ENCODE measurements around the gene TEPSIN. TPM values are rescaled to one million over a fixed set of nuclear protein-coding genes. Genes with fewer than 3 reads are reported as not detected.

Gene TEPSIN
- total RNA-seq, 1 donor from 2014 or later = 5.2 TPM

DNA sequence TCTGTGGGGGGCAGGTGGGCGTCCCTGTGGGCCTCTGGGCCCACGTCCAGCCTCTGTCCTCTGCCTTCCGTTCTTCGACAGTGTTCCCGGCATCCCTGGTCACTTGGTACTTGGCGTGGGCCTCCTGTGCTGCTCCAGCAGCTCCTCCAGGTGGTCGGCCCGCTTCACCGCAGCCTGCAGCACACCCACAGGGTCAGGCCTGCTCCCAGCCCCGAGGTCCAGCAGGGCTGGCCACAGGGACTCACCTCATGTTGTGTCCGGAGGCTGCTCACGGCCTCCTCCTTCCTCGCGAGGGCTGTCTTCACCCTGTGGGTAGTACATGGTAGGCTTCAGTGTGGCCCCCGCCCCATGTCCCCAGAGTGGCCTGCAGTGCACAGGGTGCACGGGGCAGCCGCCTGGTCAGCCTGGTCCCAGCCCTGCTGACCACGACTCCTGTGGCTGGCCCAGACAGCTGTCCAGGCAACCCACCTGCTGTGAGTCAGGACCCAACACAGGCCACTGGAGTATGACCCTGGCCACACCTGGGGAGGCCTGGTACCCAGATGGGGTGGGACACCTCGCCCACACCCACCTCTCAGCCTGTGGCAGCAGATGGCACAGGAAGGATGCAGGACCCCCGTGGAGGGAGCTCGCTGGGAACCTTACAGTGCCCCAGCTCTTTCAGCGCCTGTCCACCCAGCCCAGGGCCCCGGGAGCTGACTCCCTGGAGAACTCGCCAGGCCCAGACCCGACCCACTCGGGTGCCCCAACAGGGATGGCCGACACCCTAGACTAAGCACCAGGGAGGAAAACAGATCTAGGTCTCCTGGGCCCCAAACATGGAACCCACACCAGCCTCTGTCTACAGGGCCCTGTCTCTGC, 49.0 kb downstream of the TEPSIN start:
- Histone ChIP-seq H3K9me3 (ENCODE audit: control insufficient read depth in 3 of 3, low read length in 3 of 3) (no peaks in the 10 kb centered on the region), H3K4me3 (ENCODE audit: low read length in 3 of 3) (no peak overlapping the region), H3K27me3 (ENCODE audit: control insufficient read depth in 3 of 3, insufficient read depth in 3 of 3, low read length in 3 of 3) (no peaks in the 10 kb centered on the region), H3K4me1 (ENCODE audit: control insufficient read depth in 3 of 3, insufficient read depth in 3 of 3, low read length in 3 of 3) (no peaks in the 10 kb centered on the region), H3K27ac (ENCODE audit: low read depth, low read length) (no peak overlapping the region), H3K36me3 (ENCODE audit: control insufficient read depth in 3 of 3, insufficient read depth in 3 of 3, low read length in 3 of 3) (peaks cover 0 to 4% (median 2%) of the 10 kb centered on the region in 3 donors), H3K9ac (ENCODE audit: low read depth in 1 of 3, low read length in 3 of 3) (no peak overlapping the region)

- Histone ChIP-seq H3K4me3 (ENCODE audit: low read length in 3 of 3) (no peak overlapping the region), H3K4me1 (ENCODE audit: control insufficient read depth in 3 of 3, insufficient read depth in 3 of 3, low read length in 3 of 3) (no peaks in the 10 kb centered on the region), H3K9ac (ENCODE audit: low read depth in 1 of 3, low read length in 3 of 3) (no peak overlapping the region)
Measured at GRCh38 chr17:81189016-81189415, 49.8 kb downstream of the TEPSIN start.

DNA sequence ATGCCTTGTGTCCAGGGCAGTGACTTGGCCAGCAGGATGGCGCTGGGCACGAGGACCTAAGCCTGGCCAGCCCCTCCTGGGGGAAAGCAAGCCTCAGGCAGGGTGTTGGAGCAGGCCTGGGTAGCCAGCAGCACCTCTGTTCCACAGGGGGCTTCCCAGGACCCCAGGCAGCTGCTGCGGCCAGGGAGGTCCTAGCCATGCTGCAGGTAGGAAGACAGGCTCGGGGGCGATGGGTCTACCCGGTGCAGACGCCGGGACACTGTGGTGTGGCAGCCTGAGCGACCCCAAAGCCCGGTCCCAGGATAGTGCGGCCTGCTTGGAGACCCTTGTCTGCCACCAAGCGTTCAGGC, 50.4 kb downstream of the TEPSIN start:
- Histone ChIP-seq H3K4me3 (ENCODE audit: low read length in 3 of 3) (no peak overlapping the region), H3K27ac (ENCODE audit: low read depth, low read length) (no peak overlapping the region), H3K9me3 (ENCODE audit: control insufficient read depth in 3 of 3, low read length in 3 of 3) (no peaks in the 10 kb centered on the region), H3K4me1 (ENCODE audit: control insufficient read depth in 3 of 3, insufficient read depth in 3 of 3, low read length in 3 of 3) (no peaks in the 10 kb centered on the region), H3K36me3 (ENCODE audit: control insufficient read depth in 3 of 3, insufficient read depth in 3 of 3, low read length in 3 of 3) (peaks cover 0 to 4% (median 2%) of the 10 kb centered on the region in 3 donors), H3K27me3 (ENCODE audit: control insufficient read depth in 3 of 3, insufficient read depth in 3 of 3, low read length in 3 of 3) (peaks cover 6 to 8% (median 8%) of the 10 kb centered on the region in 3 donors), H3K9ac (ENCODE audit: low read depth in 1 of 3, low read length in 3 of 3) (no peak overlapping the region)

More at GRCh38 chr17:81189016-81189415, 49.8 kb downstream of the TEPSIN start:
- Histone ChIP-seq H3K27ac (ENCODE audit: low read depth, low read length) (no peak overlapping the region), H3K27me3 (ENCODE audit: control insufficient read depth in 3 of 3, insufficient read depth in 3 of 3, low read length in 3 of 3) (peaks cover 2 to 4% (median 3%) of the 10 kb centered on the region in 3 donors), H3K9me3 (ENCODE audit: control insufficient read depth in 3 of 3, low read length in 3 of 3) (no peaks in the 10 kb centered on the region), H3K36me3 (ENCODE audit: control insufficient read depth in 3 of 3, insufficient read depth in 3 of 3, low read length in 3 of 3) (peaks cover 0 to 4% (median 2%) of the 10 kb centered on the region in 3 donors)

GRCh38 chr17:81187586-81188490, 51.0 kb downstream of the TEPSIN start:
- Histone ChIP-seq H3K4me3 (ENCODE audit: low read length in 3 of 3) (no peak overlapping the region), H3K27ac (ENCODE audit: low read depth, low read length) (no peak overlapping the region), H3K4me1 (ENCODE audit: control insufficient read depth in 3 of 3, insufficient read depth in 3 of 3, low read length in 3 of 3) (no peaks in the 10 kb centered on the region), H3K27me3 (ENCODE audit: control insufficient read depth in 3 of 3, insufficient read depth in 3 of 3, low read length in 3 of 3) (peaks cover 8 to 13% (median 10%) of the 10 kb centered on the region in 3 donors), H3K9me3 (ENCODE audit: control insufficient read depth in 3 of 3, low read length in 3 of 3) (no peaks in the 10 kb centered on the region), H3K9ac (ENCODE audit: low read depth in 1 of 3, low read length in 3 of 3) (no peak overlapping the region), H3K36me3 (ENCODE audit: control insufficient read depth in 3 of 3, insufficient read depth in 3 of 3, low read length in 3 of 3) (peaks cover 0 to 4% (median 2%) of the 10 kb centered on the region in 3 donors)

GRCh38 chr17:81187120-81187519, 51.7 kb downstream of the TEPSIN start:
- Histone ChIP-seq H3K9me3 (ENCODE audit: control insufficient read depth in 3 of 3, low read length in 3 of 3) (no peaks in the 10 kb centered on the region), H3K27ac (ENCODE audit: low read depth, low read length) (no peak overlapping the region), H3K4me3 (ENCODE audit: low read length in 3 of 3) (no peak overlapping the region), H3K27me3 (ENCODE audit: control insufficient read depth in 3 of 3, insufficient read depth in 3 of 3, low read length in 3 of 3) (peaks cover 8 to 19% (median 13%) of the 10 kb centered on the region in 3 donors), H3K4me1 (ENCODE audit: control insufficient read depth in 3 of 3, insufficient read depth in 3 of 3, low read length in 3 of 3) (no peaks in the 10 kb centered on the region), H3K36me3 (ENCODE audit: control insufficient read depth in 3 of 3, insufficient read depth in 3 of 3, low read length in 3 of 3) (peaks cover 0 to 4% (median 2%) of the 10 kb centered on the region in 3 donors), H3K9ac (ENCODE audit: low read depth in 1 of 3, low read length in 3 of 3) (no peak overlapping the region)

DNA sequence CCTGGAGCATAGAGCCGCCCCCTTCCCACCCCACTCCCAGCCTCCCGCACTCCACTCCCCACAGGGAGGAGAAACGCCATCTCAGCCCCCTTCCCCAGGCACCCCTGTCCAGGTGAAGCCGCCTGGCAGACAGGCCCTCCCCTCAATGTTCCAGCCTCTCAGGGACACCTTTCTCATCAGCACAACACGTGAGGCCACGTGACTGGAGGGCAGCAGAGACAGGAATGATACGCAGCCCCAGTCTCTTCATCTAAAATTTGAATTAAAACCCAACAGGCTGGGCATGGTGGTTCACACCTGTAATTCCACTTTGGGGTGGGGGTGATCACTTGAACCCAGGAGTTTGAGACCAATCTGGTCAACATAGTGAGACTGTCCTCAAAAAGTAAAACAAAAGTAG, 52.7 kb downstream of the TEPSIN start:
- Histone ChIP-seq H3K27me3 (ENCODE audit: control insufficient read depth in 3 of 3, insufficient read depth in 3 of 3, low read length in 3 of 3) (peaks cover 8 to 25% (median 13%) of the 10 kb centered on the region in 3 donors), H3K27ac (ENCODE audit: low read depth, low read length) (no peak overlapping the region), H3K4me1 (ENCODE audit: control insufficient read depth in 3 of 3, insufficient read depth in 3 of 3, low read length in 3 of 3) (no peaks in the 10 kb centered on the region), H3K9ac (ENCODE audit: low read depth in 1 of 3, low read length in 3 of 3) (no peak overlapping the region), H3K36me3 (ENCODE audit: control insufficient read depth in 3 of 3, insufficient read depth in 3 of 3, low read length in 3 of 3) (peaks cover 0 to 4% (median 0%) of the 10 kb centered on the region in 3 donors), H3K4me3 (ENCODE audit: low read length in 3 of 3) (no peak overlapping the region), H3K9me3 (ENCODE audit: control insufficient read depth in 3 of 3, low read length in 3 of 3) (no peaks in the 10 kb centered on the region)

DNA sequence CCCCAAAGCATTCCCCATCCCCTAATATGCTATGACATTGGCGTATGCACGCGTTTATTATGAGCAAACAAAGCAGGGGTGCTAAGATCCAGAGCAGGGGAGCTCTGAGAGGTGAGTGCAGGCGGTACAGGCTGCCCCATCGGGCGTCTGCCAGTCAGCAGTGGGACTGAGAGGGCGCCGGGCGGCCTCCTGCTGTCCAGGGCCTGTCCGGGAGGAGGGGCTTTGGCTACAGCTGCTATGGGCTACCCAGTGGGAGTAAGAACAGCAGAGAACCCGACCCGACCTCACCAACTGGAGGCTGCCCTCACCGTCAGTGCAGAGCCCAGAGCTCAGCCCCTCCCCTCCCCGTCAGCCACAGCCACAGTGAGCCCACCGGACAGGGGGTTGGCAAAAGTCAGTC, 54.3 kb downstream of the TEPSIN start:
- no peak overlapping the region for H3K9ac ChIP-seq (ENCODE audit: low read depth in 1 of 3, low read length in 3 of 3)
- H3K4me3 ChIP-seq (ENCODE audit: low read length in 3 of 3) = no peak overlapping the region
- peaks cover 8 to 25% (median 19%) of the 10 kb centered on the region in 3 donors for H3K27me3 ChIP-seq (ENCODE audit: control insufficient read depth in 3 of 3, insufficient read depth in 3 of 3, low read length in 3 of 3)
- no peak overlapping the region for H3K27ac ChIP-seq (ENCODE audit: low read depth, low read length)
- H3K4me1 ChIP-seq (ENCODE audit: control insufficient read depth in 3 of 3, insufficient read depth in 3 of 3, low read length in 3 of 3) = no peaks in the 10 kb centered on the region
- peaks cover 0 to under 1% (median 0%) of the 10 kb centered on the region in 3 donors for H3K36me3 ChIP-seq (ENCODE audit: control insufficient read depth in 3 of 3, insufficient read depth in 3 of 3, low read length in 3 of 3)
- H3K9me3 ChIP-seq (ENCODE audit: control insufficient read depth in 3 of 3, low read length in 3 of 3) = no peaks in the 10 kb centered on the region

- Histone ChIP-seq H3K4me3 (ENCODE audit: low read length in 3 of 3) (no peak overlapping the region), H3K4me1 (ENCODE audit: control insufficient read depth in 3 of 3, insufficient read depth in 3 of 3, low read length in 3 of 3) (no peaks in the 10 kb centered on the region), H3K27me3 (ENCODE audit: control insufficient read depth in 3 of 3, insufficient read depth in 3 of 3, low read length in 3 of 3) (peaks cover 8 to 25% (median 22%) of the 10 kb centered on the region in 3 donors), H3K27ac (ENCODE audit: low read depth, low read length) (no peak overlapping the region), H3K9me3 (ENCODE audit: control insufficient read depth in 3 of 3, low read length in 3 of 3) (no peaks in the 10 kb centered on the region), H3K9ac (ENCODE audit: low read depth in 1 of 3, low read length in 3 of 3) (no peak overlapping the region), H3K36me3 (ENCODE audit: control insufficient read depth in 3 of 3, insufficient read depth in 3 of 3, low read length in 3 of 3) (no peaks in the 10 kb centered on the region)
Measured at GRCh38 chr17:81183807-81184206, 55.0 kb downstream of the TEPSIN start.

DNA sequence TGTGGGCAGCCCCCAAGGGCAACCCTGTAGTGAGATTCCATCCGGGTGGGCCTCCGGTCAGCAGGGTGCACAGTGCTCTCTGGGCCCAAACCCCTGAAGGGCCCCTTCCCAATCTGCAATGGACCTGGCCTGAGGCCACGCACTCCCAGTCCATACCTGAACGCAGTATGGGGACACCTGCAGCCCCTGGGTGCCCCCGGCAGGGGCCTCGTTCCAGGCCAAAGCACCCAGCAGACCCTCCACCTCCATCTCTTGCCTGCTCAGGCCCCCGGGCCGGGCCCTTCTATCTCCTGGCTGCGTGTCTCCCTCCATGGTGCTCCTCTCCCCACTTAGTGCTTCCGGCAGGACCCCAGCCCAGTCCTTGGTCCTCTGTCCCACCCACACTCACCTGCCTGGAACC, 55.5 kb downstream of the TEPSIN start:
- H3K27ac ChIP-seq (ENCODE audit: low read depth, low read length) = no peak overlapping the region
- H3K4me3 ChIP-seq (ENCODE audit: low read length in 3 of 3) = no peak overlapping the region
- H3K4me1 ChIP-seq (ENCODE audit: control insufficient read depth in 3 of 3, insufficient read depth in 3 of 3, low read length in 3 of 3) = no peaks in the 10 kb centered on the region
- no peaks in the 10 kb centered on the region for H3K9me3 ChIP-seq (ENCODE audit: control insufficient read depth in 3 of 3, low read length in 3 of 3)
- no peaks in the 10 kb centered on the region for H3K36me3 ChIP-seq (ENCODE audit: control insufficient read depth in 3 of 3, insufficient read depth in 3 of 3, low read length in 3 of 3)
- no peak overlapping the region for H3K9ac ChIP-seq (ENCODE audit: low read depth in 1 of 3, low read length in 3 of 3)
- H3K27me3 ChIP-seq (ENCODE audit: control insufficient read depth in 3 of 3, insufficient read depth in 3 of 3, low read length in 3 of 3) = peaks cover 8 to 25% (median 22%) of the 10 kb centered on the region in 3 donors
